A673 (cell line): Measurements from ENCODE around the gene CDKN2C. TPM values are rescaled to one million over a fixed set of nuclear protein-coding genes. Genes with fewer than 3 reads are reported as not detected.

Experiments used
- BruUV-seq: library from RNA; stranded (reverse); fragments of 400-500 nt; replicated peaks from 2 replicates; lab custom pipeline; 2021; lab: Mats Ljungman, UMichigan
- CTCF ChIA-PET: fragments of 300-600 bp; sonication (Branson Sonifier 250); formaldehyde crosslinking; loops from one replicate; lab custom pipeline; 2022; ENCODE audit warnings: antibody characterized with exemption; lab: Charles Lee
- POLR2A ChIA-PET: fragments of 300-600 bp; sonication (Branson Sonifier 250); formaldehyde crosslinking; loops from one replicate; lab custom pipeline; 2022; ENCODE audit warnings: antibody characterized with exemption; ENCODE audit not compliant: low non-redundant PET; lab: Charles Lee
- DNase-seq: peaks from one replicate; pipeline ENCODE4 v3.0.0-alpha.2; 2015; ENCODE audit warnings: low spot score
- H3K27ac ChIP-seq: fragments of 200-600 bp; sonication (generic); 2 replicates; pipeline ENCODE4 v1.5.1; 2016; ENCODE audit warnings: mixed run types, low read depth, mild to moderate bottlenecking, mixed read lengths, antibody characterized with exemption, low read length; ENCODE audit not compliant: poor library complexity, severe bottlenecking
- H3K27me3 ChIP-seq: fragments of 200-600 bp; sonication (generic); replicated peaks from 2 replicates; pipeline ENCODE4 v1.6.1; 2017; ENCODE audit warnings: mixed run types, low read depth, mild to moderate bottlenecking, mixed read lengths, antibody characterized with exemption, low read length; ENCODE audit not compliant: insufficient read depth, poor library complexity
- H3K36me3 ChIP-seq: fragments of 200-600 bp; sonication (generic); 2 replicates; pipeline ENCODE4 v1.6.1; 2016; ENCODE audit warnings: mixed run types, mild to moderate bottlenecking, mixed read lengths, antibody characterized with exemption, low read length; ENCODE audit not compliant: insufficient read depth, poor library complexity, severe bottlenecking
- H3K4me1 ChIP-seq: fragments of 200-600 bp; sonication (generic); 2 replicates; pipeline ENCODE4 v1.6.1; 2017; ENCODE audit warnings: mixed run types, mild to moderate bottlenecking, mixed read lengths, antibody characterized with exemption, low read length; ENCODE audit not compliant: insufficient read depth, poor library complexity, severe bottlenecking
- H3K4me3 ChIP-seq: fragments of 200-600 bp; sonication (generic); 2 replicates; pipeline ENCODE4 v1.5.1; 2016; ENCODE audit warnings: low read depth, mixed run types, mild to moderate bottlenecking, mixed read lengths, low read length; ENCODE audit not compliant: poor library complexity, severe bottlenecking
- H3K9me3 ChIP-seq: fragments of 200-600 bp; sonication (generic); 2 replicates; pipeline ENCODE4 v1.6.1; 2016; ENCODE audit warnings: mixed run types, low read depth, mild to moderate bottlenecking, mixed read lengths, antibody characterized with exemption, low read length; ENCODE audit not compliant: poor library complexity, severe bottlenecking
- CTCF ChIP-seq: fragments of 300-800, 200-600 bp; sonication (generic); conservative IDR thresholded peaks from 2 replicates; pipeline ENCODE4 v1.5.1; 2017; ENCODE audit warnings: low read depth, mild to moderate bottlenecking, antibody characterized with exemption, low read length, moderate library complexity, mixed read lengths
- EZH2 ChIP-seq: fragments of 200-600 bp; sonication (generic); IDR thresholded peaks from 2 replicates; pipeline ENCODE4 v1.6.1; 2017; ENCODE audit warnings: borderline replicate concordance, low read depth, mild to moderate bottlenecking, mixed read lengths, antibody characterized with exemption, low read length; ENCODE audit not compliant: poor library complexity, severe bottlenecking
- intact Hi-C: fragments of 100-400 bp; cut with micrococcal nuclease; formaldehyde crosslinking; loops from one replicate; pipeline ENCODE4 v1.10.0; 2022; ENCODE audit not compliant: unreplicated experiment
- total RNA-seq: library from RNA; stranded (reverse); gene quantifications from 2 replicates; pipeline ENCODE4 v1.2.3, GENCODE V29; 2021

CDKN2C gene
- total RNA-seq, 1 experiment from 2014 or later: 53.5 TPM

- Histone ChIP-seq H3K4me3 (no peak overlapping the region), H3K9me3 (no peaks in the 10 kb centered on the region), H3K27me3 (no peaks in the 10 kb centered on the region), H3K27ac (no peak overlapping the region), H3K36me3 (no peaks in the 10 kb centered on the region), H3K4me1 (no peaks in the 10 kb centered on the region)
- CTCF ChIA-PET: no interaction called here
- POLR2A ChIA-PET: no interaction called here
- intact Hi-C loops: no loop called here
- BruUV-seq: no TSS peak
- TF ChIP-seq CTCF (no peak), EZH2 (no peak)
- no peak for DNase-seq
Observed at GRCh38 chr1:50989694-50990093, 19.6 kb downstream of the CDKN2C start.

GRCh38 chr1:50992532-50993318 lies 22.7 kb downstream of the CDKN2C start:
- no peaks in the 10 kb centered on the region for H3K4me1 ChIP-seq
- TF ChIP-seq CTCF (no peak), EZH2 (no peak)
- H3K27ac ChIP-seq: no peak overlapping the region
- no peaks in the 10 kb centered on the region for H3K27me3 ChIP-seq
- no peak overlapping the region for H3K4me3 ChIP-seq
- no peak for DNase-seq
- intact Hi-C loops: no loop called here
- H3K9me3 ChIP-seq: no peaks in the 10 kb centered on the region
- ChIA-PET POLR2A (no interaction called here), CTCF (no interaction called here)
- BruUV-seq: no TSS peak
- H3K36me3 ChIP-seq: no peaks in the 10 kb centered on the region

- ChIA-PET CTCF (no interaction called here), POLR2A (no interaction called here)
- Histone ChIP-seq H3K27ac (no peak overlapping the region), H3K27me3 (no peaks in the 10 kb centered on the region), H3K4me1 (no peaks in the 10 kb centered on the region), H3K9me3 (no peaks in the 10 kb centered on the region), H3K36me3 (no peaks in the 10 kb centered on the region), H3K4me3 (no peak overlapping the region)
- DNase-seq: no peak
- TF ChIP-seq CTCF: no peak
- no peak for TF ChIP-seq EZH2
- BruUV-seq: no TSS peak
- intact Hi-C loops: no loop called here
Observed at GRCh38 chr1:50993645-50994044, 23.6 kb downstream of the CDKN2C start.
